NB4 (cell line): ENCODE results near the gene MRPL14.

Experiments
- CTCF ChIP-seq: IDR thresholded peaks from one replicate; pipeline ENCODE4 v1.5.1; 2012; ENCODE audit warnings: low read depth, low read length
- MAX ChIP-seq: IDR thresholded peaks from 2 replicates; pipeline ENCODE4 v1.6.1; 2011; ENCODE audit warnings: low read depth, low read length
- MYC ChIP-seq: IDR thresholded peaks from 2 replicates; pipeline ENCODE4 v1.6.1; 2011; ENCODE audit warnings: low read depth, low read length
- POLR2A ChIP-seq: IDR thresholded peaks from 2 replicates; pipeline ENCODE4 v1.6.1; 2011; ENCODE audit warnings: mild to moderate bottlenecking; ENCODE audit not compliant: insufficient read length; ENCODE audit errors: extremely low read depth

- TF ChIP-seq CTCF = no peak
- no peak for TF ChIP-seq POLR2A
- no peak for TF ChIP-seq MAX
- no peak for TF ChIP-seq MYC
Measured at GRCh38 chr6:44139351-44139743, 12.1 kb upstream of the MRPL14 start.
